IPS-NIHi7 (cell line): ENCODE data around the gene SCRN3.
"Not testable (repeated sequence)": the region's sequence is repeated elsewhere in the genome, so short reads cannot be mapped to it uniquely, and the experiment has no call there.

Experiments
- DNase-seq: peaks from one replicate; pipeline ENCODE4 v3.0.0; 2012; ENCODE audit warnings: mixed read lengths; ENCODE audit errors: extremely low spot score

SCRN3 gene

DNA sequence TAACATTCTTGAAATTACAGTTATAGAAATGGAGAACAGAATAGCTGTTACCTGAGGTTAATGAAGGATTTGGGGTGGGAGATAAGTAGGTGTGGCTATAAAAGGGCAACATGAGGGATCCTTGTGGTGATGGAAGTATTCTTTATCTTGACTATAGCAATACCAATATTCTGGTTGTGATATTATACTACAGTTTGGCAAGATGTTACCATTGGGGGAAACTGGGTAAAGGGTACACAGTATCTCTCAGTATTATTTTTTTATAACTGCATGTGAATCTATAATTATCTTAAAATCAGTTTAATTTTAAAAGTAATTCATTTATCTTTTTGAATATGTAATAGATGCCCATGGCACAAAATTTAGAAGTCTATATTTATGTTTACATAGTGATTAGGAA lies 8.1 kb downstream of the SCRN3 start:
- DNase-seq: no peak

DNA sequence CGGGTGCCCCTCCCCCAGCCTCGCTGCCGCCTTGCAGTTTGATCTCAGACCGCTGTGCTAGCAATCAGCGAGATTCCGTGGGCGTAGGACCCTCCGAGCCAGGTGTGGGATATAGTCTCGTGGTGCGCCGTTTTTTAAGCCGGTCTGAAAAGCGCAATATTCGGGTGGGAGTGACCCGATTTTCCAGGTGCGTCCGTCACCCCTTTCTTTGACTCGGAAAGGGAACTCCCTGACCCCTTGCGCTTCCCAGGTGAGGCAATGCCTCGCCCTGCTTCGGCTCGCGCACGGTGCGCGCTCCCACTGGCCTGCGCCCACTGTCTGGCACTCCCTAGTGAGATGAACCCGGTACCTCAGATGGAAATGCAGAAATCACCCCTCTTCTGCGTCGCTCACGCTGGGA lies 14.5 kb downstream of the SCRN3 start:
- not testable (repeated sequence) for DNase-seq

DNA sequence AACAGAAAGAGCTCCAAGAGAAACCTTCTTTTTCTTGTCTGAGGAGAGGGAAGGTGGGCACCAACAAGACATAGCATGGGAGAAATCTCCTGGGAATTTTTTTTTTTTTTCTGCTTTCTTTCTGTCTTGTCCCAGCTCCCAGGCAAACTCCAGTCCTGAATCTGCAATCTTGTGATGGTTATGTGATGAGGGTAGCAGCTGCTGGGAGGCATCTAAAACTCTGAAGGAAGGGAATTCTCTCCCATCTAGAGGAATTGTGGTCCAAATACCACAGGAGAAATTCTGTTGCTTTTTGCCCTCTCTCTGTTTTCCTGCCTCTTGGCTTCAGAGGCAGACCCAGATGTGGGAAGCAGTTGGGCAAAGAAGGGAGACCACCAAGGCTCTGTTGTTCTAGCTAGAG lies 16.7 kb downstream of the SCRN3 start:
- DNase-seq: no peak

DNA sequence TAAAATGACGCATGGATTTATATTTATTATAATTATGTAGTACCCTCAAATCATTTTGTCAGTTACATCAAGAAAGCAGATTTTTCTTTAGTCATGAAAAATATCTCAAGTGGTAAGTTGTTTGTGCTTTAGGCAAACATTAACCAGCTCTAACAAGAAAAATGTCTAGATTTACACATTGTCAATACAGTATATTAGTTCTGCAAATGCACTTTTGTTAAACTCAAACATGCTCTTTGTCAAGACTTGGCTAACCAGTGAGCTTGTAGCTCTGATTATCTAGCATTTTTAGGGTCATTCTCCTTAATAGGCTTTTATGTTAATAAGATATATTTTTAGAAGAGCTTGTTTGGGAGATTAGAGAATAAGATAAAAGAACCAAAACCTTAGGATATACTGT lies 32.7 kb downstream of the SCRN3 start:
- no peak for DNase-seq

DNA sequence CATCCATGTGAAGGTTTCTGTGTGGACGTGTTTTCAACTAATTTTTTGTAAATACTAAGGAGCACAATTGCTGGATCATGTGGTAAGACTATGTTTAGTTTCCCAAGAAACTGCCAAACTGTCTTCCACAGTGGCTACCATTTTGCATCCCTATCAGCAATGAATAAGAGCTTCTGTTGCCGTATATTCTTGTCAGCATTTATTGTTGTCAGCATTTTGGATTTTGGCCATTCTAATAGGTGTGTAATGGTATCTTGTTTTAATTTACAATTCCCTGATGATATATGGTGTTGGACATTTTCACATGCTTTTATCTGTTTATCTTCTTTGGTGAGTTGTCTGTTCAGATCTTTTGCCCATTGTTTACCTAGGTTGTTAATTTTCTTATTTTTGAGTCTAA lies 34.5 kb downstream of the SCRN3 start:
- DNase-seq: no peak

GRCh38 chr2:174431902-174432301 lies 36.4 kb downstream of the SCRN3 start:
- no peak for DNase-seq

DNA sequence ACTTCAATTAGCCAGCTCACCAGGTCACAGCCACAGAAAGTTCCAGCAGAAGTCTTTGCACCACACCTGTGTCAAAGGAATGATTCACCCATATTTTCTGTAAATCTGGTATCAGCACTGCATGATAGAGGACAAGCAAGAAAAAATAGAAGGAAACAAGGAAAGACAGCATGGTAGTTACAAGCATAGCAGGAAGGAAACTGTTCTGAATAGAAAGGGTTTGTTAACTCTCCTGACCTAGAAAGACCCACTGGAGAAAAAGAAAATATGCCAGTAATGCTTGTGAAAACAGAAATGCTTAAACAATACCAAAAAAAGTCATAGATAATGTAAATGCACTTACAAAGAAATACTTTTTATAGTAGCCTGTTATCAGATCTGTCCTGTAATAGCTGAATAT lies 40.8 kb downstream of the SCRN3 start:
- DNase-seq: no peak

DNA sequence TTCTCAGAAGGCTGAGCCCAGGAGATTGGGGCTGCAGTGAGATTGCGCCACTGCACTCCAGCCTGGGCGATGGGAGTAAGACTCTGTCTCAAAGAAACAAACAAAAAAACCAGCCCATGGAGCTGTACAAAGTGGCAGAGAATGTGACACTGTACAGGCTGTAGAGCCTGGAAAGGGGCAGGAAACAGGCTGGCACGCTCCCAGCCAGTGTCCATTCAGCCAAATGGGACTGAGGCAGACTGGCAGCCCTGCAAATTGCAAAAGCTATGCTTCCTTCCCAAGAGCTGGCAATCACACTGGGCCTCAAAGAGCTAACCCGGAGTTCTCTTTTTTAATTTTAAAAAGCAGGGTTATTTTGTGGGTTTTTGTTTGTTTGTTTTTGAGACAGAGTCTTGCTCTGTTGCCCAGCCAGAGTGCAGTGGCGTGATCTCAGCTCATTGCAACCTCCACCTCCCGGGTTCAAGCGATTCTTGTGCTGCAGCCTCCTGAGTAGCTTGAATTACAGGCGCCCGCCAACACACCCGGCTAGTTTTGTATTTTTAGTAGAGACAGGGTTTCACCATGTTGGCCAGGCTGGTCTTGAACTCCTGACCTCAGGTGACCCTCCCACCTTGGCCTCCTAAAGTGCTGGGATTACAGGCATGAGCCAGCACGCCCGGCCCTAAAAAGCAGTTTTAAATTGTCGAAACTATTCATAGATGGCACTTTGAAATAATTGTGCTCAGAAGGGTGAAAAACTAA lies 42.8 kb downstream of the SCRN3 start:
- DNase-seq: no peak

DNA sequence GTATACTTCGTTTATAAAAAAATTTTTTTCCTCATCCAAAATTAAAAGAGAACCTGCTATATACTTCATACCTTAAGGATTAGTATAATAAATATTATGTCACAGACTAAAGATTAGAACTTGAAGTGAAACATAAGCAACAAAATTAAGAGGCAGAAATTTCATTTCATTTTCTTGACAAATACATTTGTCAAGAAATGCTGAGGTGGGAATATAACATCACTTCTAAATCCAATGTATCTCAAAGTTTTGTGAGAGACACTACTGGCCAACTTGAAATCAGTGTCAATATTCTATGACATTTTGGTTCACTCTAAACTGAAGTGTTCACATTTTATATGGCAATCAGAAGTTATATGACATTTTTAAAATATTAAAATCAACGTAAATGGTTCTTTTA lies 43.8 kb downstream of the SCRN3 start:
- DNase-seq: no peak

GRCh38 chr2:174439950-174440349 lies 44.4 kb downstream of the SCRN3 start:
- no peak for DNase-seq

- DNase-seq: peak; percentile 33
Measured at GRCh38 chr2:174442546-174443510, 47.3 kb downstream of the SCRN3 start.

DNA sequence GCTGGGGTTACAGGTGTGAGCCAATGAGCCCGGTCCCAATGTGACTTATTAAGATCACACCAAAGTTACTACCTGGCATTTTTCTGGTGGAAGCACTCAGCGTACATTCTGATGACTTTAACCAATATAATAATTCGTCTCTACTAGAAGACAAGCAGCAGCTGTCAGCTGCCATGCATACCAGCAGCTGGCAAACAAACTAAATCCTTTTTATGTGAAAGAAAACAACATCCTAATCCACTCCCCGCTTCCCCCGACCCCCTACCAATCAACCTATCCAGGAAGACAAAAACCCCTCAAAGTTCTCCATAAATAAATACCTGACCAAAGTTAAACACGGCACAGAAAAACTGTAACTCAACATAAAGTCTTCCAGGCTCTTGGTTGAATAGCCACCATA lies 49.2 kb downstream of the SCRN3 start:
- no peak for DNase-seq

- no peak for DNase-seq
Measured at GRCh38 chr2:174445248-174445647, 49.7 kb downstream of the SCRN3 start.

- no peak for DNase-seq
Measured at GRCh38 chr2:174446531-174446930, 51.0 kb downstream of the SCRN3 start.

- DNase-seq: no peak
Measured at GRCh38 chr2:174449033-174449432, 53.5 kb downstream of the SCRN3 start.

DNA sequence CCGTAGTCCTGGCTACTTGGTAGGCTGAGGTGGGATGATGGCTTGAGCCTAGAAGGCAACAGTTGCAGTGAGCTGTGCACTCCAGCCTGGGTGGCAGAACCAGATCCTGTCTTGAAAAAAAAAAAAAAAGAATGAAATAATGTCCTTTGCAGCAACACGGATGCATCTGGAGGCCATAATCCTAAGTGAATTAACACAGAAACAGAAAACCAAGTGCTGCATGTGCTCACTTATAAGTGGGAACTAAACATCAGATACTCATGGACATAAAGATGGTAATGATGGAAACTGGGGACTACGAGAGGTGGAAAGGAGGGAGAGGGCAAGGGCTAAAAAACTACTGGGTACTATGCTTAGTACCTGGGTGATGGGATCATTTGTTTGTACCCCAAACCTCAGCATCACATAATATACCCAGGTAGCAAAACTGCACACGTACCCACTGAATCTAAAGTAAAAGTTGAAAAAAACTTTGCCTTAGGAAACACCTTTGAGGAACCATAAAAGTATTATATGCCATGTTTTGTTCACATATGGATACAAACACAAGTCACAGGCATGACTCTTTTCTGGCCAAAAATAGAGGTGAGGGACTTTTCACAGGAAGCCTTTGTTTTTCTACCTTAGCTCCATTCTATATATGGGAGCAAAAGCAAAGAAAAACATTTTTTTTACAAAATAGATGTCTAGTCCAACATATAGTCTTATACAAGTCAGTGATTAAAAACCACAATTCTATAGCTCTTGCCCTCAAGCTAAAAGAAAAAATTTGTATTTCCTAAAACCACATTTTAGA lies 54.7 kb downstream of the SCRN3 start:
- no peak for DNase-seq

DNA sequence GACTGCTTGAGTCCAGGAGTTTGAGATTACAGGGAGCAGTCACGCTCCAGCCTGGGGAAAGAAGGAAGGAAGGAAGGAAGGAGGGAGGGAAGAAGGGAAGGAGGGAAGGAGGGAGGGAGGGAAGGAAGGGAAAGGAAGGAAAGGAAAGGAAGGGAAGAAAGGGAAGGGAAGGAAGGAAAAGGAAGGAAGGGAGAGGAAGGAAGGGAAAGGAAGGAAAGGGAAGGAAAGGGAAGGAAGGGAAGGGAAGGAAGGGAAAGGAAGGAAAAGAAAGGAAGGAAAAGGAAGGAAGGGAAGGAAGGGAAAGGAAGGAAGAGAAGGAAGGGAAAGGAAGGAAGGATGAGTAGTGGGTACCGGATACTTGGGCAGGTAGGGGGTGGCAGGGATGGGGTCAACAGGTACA lies 59.0 kb downstream of the SCRN3 start:
- no peak for DNase-seq

DNA sequence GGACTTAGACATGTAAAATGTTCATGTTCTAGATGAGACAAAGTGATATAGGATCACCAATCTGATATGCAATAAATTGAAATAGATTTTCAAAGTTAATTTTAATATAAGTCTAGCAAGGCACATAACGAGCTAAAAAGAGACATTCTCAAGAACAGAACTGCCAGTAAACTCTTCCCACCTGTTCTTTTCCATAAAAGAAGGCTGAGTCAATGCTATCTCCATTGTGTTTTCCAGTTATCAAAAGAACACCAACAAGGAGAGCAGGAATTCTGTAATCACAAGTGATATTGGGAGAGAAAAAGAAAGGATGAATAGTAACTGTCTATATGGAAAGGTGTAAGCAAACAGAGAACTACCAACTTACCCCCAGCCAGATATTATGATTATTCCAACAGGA lies 65.7 kb downstream of the SCRN3 start:
- no peak for DNase-seq

GRCh38 chr2:174465327-174465726 lies 69.8 kb downstream of the SCRN3 start:
- DNase-seq: peak; percentile 70

- DNase-seq: no peak
Measured at GRCh38 chr2:174473796-174474195, 78.3 kb downstream of the SCRN3 start.

GRCh38 chr2:174477759-174478158 lies 82.2 kb downstream of the SCRN3 start:
- DNase-seq: no peak
